ENCODE measurements around the gene HOXB9.
A peak's percentile ranks its signal among the peaks of the same experiment; 100 is the strongest.

HOXB9 gene

DNA sequence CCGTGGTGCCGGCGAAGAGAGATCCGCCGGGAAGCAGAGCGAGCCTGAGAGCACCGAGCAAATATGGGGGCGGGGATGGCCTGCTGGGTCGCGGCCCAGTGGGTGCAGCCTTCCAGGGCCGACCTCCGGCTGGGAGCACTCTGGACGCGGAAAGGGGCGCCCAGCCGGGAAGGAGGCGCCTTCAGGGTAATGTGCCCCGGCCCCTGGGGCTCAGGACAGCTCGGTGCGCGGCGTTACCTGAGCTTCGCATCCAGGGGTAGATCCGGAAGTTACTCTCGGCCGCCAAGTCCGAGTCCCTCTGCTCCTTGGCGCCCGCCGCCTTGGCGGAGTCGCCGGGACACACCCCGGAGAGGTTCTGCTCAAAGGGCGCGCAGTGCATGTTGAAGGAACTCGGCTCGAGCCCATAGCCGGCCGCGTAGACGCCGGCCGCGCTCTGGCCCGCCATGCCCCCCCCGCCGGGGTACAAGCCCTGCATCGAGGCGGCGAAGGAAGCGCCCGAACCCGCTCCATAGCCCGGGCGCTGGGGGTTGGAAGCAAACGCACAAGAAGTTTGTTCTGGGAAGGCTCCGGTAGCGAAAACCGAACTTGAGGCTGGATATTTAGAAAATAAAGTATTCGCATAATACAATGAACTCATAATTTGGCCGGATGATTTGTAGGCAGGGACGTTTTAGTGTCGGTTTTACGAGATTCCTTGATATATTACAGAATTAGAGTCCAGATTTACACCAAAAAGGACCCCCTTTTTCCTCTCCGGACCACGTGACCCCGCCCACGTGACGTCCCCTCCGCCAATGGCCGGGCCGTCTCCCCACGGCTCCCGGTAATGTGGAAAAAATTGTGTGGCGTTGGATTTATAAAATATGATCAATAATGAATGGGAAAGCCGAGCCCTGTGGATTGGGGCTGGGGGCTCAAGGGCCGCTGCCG is 15.6 kb downstream of the HOXB9 start, which contains the start of gene HOXB7:
Gene HOXB7, minus strand, starts transcription at position 736 of the 930 bp plus-strand sequence. Its CDS starts 99 bp downstream, at position 637.
- peak; percentile 62 for DNase-seq

GRCh38 chr17:48609759-48610281 is 16.3 kb downstream of the HOXB9 start:
- peak; percentile 20 for DNase-seq

- no peak for DNase-seq
Observed at GRCh38 chr17:48609033-48609432, 17.1 kb downstream of the HOXB9 start.

DNA sequence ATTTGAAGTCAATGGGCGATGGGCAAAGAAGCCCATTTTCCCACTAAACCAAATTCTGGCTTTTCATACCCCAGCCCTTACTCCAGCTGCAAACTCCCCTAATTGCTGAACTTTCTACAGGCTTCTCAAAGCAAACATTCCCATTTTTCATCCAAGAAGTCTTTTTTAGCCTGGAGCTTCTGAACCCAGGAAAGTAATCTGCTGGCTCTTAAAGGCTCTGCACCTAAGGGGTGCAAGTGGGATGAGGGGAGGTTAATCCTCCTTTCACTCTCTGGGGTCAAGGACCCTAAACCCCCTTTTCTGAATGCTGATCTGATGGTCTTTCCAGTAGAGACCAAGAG is 17.7 kb downstream of the HOXB9 start:
- no peak for DNase-seq

DNA sequence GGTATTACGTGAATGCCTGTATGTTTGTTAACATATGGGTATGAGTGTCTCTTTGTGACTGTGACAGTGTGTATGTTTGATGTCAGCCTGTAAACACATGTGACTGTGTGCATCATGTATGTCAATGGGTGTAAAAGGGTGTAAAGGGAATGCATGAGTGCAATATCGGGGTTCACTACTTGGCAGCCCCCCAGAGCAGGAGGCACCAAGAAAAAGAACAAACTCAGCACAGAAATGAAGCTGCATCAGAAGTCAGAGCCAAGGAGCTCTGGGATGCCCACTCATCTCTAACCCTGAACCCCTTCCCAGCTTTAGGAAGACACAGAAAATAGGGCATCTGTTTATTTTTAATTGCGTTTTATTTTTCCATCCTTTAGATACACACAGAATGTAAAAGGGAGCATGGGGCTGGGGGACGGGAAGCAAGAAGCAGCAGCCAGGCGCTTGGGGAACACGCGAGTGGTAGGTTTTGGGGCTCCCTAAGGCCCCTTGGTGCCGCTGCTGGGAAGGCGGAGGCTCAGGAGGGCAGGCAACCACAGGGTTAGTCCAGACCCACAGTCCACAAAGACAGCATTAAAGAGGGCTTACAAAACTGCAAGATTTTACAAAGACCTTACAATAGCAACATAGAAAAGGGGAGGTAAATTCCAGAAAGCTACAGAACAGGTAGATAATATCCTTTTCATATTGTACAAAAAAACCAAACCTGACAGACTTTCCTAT is 19.1 kb downstream of the HOXB9 start:
- no peak for DNase-seq

GRCh38 chr17:48605991-48606891 is 19.9 kb downstream of the HOXB9 start:
- DNase-seq: no peak

- DNase-seq: no peak
Observed at GRCh38 chr17:48605409-48605919, 20.7 kb downstream of the HOXB9 start.

DNA sequence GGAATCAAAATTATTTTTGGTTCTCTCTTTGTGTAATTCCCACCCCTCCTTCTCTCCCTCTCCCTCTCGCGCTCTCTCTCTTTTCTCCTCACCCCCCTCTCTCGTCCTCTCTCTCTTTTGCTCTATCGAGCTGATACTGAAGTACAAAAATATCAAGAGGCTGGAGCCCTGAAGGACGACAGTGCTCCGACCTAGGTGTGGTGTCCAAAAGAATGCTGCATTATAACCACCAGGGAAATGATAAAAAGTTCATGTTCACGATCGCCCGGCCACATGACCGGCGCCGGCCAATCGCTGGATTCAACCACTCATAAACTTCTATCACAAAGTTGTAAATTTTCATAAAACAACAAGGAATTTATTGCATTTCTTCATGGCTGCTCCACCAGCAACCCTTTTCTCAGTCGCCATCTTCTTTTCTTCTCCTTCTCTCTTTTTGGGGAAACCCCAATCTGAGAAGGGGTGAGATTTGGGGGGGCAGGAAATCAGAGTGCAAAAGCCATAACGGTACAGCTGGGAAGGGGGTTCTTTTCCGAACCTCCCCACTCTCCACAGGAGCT is 21.3 kb downstream of the HOXB9 start, which contains the start of gene HOXB6:
Gene HOXB6, minus strand, starts transcription at position 217 of the 560 bp plus-strand sequence. CDS start 6,836 bp downstream, outside the sequence.
- no peak for DNase-seq

GRCh38 chr17:48603959-48604769 is 22.0 kb downstream of the HOXB9 start:
- no peak for DNase-seq

- no peak for DNase-seq
Observed at GRCh38 chr17:48601539-48602425, 24.4 kb downstream of the HOXB9 start.

- DNase-seq: no peak
Observed at GRCh38 chr17:48601207-48601538, 25.0 kb downstream of the HOXB9 start.

DNA sequence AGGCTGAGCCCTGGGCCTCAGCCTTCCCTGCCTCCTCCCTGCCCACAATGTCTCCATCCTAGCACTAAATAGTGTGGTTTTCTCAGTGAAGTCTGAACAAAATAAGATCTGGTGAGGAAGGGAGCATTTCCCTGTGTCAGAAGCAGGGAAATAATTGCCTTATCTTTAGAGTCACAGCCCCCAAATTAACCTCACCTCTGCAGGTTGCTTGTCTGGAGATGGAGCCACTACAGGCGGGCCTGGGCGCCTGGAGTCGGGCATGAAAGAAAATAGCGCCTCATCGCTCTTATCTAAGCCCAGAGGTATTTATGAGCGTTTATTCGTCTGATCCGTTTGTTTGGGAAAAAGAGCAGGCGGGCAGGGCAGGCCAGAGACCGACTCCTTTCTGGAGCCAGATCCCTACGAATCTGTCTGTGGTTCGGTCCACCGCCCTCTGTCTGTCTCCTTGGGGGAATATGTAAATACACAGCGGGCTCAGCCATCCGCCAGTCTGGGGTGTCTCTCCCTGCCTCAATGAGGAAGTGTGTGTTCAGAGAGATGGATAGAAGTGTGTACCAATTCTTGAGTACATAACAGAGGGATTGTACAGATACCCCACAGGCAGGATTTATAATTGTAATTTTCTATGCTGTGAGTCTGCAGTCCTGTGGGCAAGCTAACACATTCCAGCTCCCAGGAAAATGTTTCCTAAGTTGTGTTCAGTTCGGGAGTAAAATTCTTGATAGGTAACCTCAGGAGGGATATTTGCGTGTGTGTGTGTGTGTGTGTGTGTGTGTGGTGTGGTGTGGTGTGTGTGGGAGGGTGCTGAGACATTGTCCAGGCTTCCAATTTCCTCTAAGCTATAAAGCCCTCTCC is 25.7 kb downstream of the HOXB9 start:
- no peak for DNase-seq

GRCh38 chr17:48599354-48599753 is 26.8 kb downstream of the HOXB9 start:
- no peak for DNase-seq

GRCh38 chr17:48598736-48599135 is 27.4 kb downstream of the HOXB9 start:
- no peak for DNase-seq

DNA sequence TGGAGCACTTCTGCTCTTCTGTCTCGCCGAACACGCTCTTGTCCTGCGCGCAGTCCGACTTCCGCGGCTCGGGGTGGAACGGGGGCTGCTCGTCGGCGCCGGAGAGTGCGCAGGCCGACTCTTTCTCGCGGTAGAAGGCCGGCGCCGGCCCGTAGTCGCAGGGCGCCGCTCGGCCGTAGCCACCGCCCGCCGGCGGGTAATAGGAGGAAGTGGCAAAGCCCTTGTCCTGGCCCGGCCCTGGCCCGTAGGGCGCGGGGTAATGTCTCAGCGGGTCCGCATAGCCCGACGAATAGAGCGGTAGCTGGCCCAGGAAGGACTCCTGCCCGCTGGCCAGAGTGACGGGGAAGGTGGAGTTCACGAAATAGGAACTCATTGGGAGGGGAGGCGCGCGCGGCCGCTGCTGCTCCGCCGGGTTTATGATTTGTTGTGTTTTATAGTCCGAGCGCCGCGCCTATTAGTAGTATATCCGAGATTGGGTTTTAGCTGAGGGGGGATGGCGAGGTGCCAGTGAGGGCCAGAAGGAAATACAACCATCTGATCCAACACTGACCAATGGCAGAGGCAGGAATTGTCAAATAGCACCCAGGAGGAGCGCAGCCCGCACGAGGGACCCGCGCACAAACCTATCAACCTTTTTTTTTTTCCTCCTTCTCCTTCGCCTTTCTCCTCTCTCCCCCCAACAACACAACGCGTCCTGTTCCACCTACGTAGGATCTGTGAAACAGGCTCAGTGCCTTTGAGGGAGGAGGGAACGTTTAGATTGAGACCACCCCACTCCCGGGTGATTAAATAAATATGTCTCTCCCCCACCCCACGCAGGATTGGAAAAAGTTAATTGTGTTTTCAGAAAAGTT is 28.2 kb downstream of the HOXB9 start:
- DNase-seq: peak; percentile 25

DNA sequence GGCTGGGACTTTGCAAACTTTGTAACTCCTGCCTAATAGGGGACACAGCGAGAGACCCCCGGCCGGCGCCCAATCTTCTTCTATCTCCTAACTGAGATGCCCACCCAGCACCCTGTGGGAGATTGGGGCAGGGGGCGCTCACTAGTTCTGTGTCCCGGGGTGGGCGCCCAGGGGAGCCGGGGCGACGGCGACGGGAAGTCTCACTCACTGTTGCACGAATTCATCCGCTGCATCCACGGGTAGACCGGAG is 28.7 kb downstream of the HOXB9 start:
- DNase-seq: no peak

GRCh38 chr17:48596735-48597527 is 29.2 kb downstream of the HOXB9 start:
- DNase-seq: no peak
